Upper lobe of left lung (tissue), 6 donors: ENCODE measurements around the gene SLC9A5. TPM values are rescaled to one million over a fixed set of nuclear protein-coding genes. Genes with fewer than 3 reads are reported as not detected.

Experiments used
- ATAC-seq, 2 donors: fragments of 200-7000 bp; cut with Tn5 transposase; one replicate each; pipeline ENCODE4 v1.9.1; 2022; ENCODE audit warnings: mild to moderate bottlenecking in 2 of 2, moderate library complexity in 2 of 2; ENCODE audit not compliant: low FRiP score in 2 of 2
- DNase-seq, 2 donors: peaks; one replicate each; pipeline ENCODE4 v3.0.0-alpha.2; 2019 to 2020
- H3K27ac ChIP-seq, 4 donors: fragments of 200-600 bp; sonication (generic); one replicate each; pipeline ENCODE4 v1.5.1; 2016 to 2019
- H3K27me3 ChIP-seq, 4 donors: fragments of 200-600 bp; sonication (generic); one replicate each; pipeline ENCODE4 v1.5.1; 2017 to 2019
- H3K36me3 ChIP-seq, 4 donors: fragments of 200-600 bp; sonication (generic); one replicate each; pipeline ENCODE4 v1.5.1; 2016 to 2019
- H3K4me1 ChIP-seq, 4 donors: fragments of 200-600 bp; sonication (generic); one replicate each; pipeline ENCODE4 v1.5.1; 2018 to 2019
- H3K4me3 ChIP-seq, 4 donors: fragments of 200-600 bp; sonication (generic); one replicate each; pipeline ENCODE4 v1.5.1; 2017 to 2019; ENCODE audit warnings: mild to moderate bottlenecking in 2 of 4, moderate library complexity in 1 of 4
- H3K9me3 ChIP-seq, 4 donors: fragments of 200-600 bp; sonication (generic); one replicate each; pipeline ENCODE4 v1.5.1; 2018 to 2019
- EP300 ChIP-seq, 4 donors: sonication (generic); formaldehyde crosslinking; IDR thresholded peaks; one replicate each; pipeline ENCODE4 v1.5.1; 2017; ENCODE audit warnings: antibody characterized with exemption in 4 of 4, control low read depth in 2 of 4
- POLR2A ChIP-seq, 4 donors: fragments of 450-650 bp; IDR thresholded peaks; one replicate each; pipeline ENCODE4 v1.5.1; 2016 to 2017; ENCODE audit warnings: antibody characterized with exemption in 4 of 4, mild to moderate bottlenecking in 2 of 4
- POLR2AphosphoS5 ChIP-seq, 2 donors: sonication (generic); formaldehyde crosslinking; IDR thresholded peaks; one replicate each; pipeline ENCODE4 v1.5.1; 2017; ENCODE audit warnings: antibody characterized with exemption in 2 of 2
- WGBS, 2 donors: methylation state at CpG; one replicate each; pipeline ENCODE4 v1.1.5; 2017 to 2018; 5-methylcytosine and 5-hydroxymethylcytosine counted together
- total RNA-seq, 6 donors: library from RNA; depleted of rRNA in 4 of 6; stranded (reverse); fragments of >200 nt in 4 of 6; gene quantifications; one replicate each; pipeline versions ENCODE4 v1.1.0 to v1.2.1, GENCODE V29; 2016 to 2021
- TF ChIP-seq, protein P1 (sequence below), 6 experiments: fragments of 450-650 bp in 4 of 6; fragments of 200-600 bp in 2 of 6; sonication (generic) in 2 of 6; IDR thresholded peaks; one replicate each; pipeline ENCODE4 v1.5.1; 2016 to 2019; ENCODE audit warnings: antibody characterized with exemption in 6 of 6
- donor health status: DM: no; HTN: no; CAD: no; lungs with moderate emphysema.
- donor health status: DM: no; HTN: yes; CAD: no; lungs with severe emphysema.

Gene SLC9A5
- total RNA-seq, 6 donors from 2014 or later = 0.76 to 28.3 (median 4.1) TPM

DNA sequence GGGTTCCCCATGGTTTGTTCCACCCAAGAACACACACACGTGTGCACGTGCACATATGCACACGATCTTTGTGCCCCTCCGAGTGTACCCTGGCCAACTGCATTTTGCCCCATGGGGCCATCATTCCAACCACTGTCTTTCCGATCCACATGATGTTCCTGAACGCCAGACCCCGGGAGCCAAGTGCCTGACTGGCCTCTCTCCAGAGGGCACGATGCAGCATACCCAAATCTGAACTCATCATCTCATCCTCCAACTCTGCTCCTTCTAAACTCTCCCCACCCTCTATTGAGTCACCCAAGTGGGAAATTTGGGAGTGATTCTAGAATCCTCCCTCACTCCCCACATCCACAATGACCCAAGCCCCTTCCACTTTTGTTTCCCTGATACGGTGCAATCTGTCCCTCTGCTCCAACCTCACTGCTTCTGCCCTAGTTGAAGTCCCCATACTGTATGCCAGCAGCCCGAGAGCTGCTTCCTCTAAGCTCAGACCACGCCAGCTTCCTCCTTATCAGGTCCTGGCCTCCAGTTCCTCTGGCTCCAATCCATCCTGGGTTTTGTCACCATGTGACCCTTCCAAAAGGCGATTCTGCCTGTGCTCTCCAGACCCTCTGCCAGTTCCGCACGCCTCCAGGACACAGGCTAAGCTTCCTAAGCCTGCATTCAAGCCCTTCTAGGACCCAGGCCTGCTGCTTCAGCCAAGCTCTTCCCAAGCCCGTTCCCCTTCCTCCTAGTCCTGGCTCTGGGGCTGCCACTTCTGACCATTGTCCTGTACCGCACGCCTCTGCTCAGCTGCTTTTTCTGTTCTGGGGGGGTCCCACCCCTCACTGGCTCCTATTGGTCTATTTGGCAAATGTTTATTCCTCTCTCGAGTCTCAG lies 31.9 kb upstream of the SLC9A5 start:
- TF ChIP-seq POLR2AphosphoS5 (IDR thresholded peaks at IDR 0.05) (peak in 1 of 2 donors; percentile 35), POLR2A (IDR thresholded peaks at IDR 0.05) (peak in 1 of 4 donors; percentile 18), EP300 (IDR thresholded peaks at IDR 0.05) (no peak)
- TF ChIP-seq, protein P1, sequence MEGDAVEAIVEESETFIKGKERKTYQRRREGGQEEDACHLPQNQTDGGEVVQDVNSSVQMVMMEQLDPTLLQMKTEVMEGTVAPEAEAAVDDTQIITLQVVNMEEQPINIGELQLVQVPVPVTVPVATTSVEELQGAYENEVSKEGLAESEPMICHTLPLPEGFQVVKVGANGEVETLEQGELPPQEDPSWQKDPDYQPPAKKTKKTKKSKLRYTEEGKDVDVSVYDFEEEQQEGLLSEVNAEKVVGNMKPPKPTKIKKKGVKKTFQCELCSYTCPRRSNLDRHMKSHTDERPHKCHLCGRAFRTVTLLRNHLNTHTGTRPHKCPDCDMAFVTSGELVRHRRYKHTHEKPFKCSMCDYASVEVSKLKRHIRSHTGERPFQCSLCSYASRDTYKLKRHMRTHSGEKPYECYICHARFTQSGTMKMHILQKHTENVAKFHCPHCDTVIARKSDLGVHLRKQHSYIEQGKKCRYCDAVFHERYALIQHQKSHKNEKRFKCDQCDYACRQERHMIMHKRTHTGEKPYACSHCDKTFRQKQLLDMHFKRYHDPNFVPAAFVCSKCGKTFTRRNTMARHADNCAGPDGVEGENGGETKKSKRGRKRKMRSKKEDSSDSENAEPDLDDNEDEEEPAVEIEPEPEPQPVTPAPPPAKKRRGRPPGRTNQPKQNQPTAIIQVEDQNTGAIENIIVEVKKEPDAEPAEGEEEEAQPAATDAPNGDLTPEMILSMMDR (IDR thresholded peaks at IDR 0.05) = no peak
- 53% methylated on average over 18 of the region's 18 CpGs for WGBS, 2 donors
- peak in 1 of 2 donors; percentile 64 for DNase-seq
- Histone ChIP-seq H3K4me1 (peaks cover 23 to 34% (median 31%) of the 10 kb centered on the region in 4 donors), H3K4me3 (no peak overlapping the region), H3K9me3 (no peaks in the 10 kb centered on the region), H3K27ac (peak overlapping the region; percentile 32 to 67 (median 41)), H3K27me3 (no peaks in the 10 kb centered on the region), H3K36me3 (no peaks in the 10 kb centered on the region)
- peak; percentile 71 to 76 for ATAC-seq

DNA sequence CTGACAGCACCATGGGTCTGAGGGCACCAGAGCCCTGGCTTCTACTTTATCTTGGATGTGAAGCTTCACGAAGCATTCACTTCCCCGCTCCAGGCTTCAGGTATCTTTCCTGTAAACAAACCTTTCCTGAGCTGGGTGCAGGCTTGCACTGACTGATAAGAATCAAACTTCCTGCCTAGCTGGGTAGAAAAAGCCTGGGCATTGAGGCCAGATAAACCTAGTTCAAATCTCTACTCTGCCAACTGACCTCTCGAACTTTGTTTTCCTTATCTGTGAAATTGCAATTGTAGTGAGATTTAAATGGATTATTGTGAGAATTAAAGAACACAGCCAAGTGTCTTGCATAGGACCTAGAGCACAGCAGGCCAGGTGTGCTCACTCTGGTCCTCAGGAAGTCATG lies 24.8 kb upstream of the SLC9A5 start:
- Histone ChIP-seq H3K27ac (peak overlapping the region in 2 of 4 donors; percentile 53 to 64), H3K4me1 (peaks cover 17 to 40% (median 29%) of the 10 kb centered on the region in 4 donors), H3K36me3 (peaks cover 7 to 11% (median 9%) of the 10 kb centered on the region in 4 donors), H3K27me3 (no peaks in the 10 kb centered on the region), H3K4me3 (no peak overlapping the region), H3K9me3 (no peaks in the 10 kb centered on the region)
- no peak for TF ChIP-seq POLR2A (IDR thresholded peaks at IDR 0.05)
- TF ChIP-seq, protein P1 (IDR thresholded peaks at IDR 0.05) = no peak
- no peak for TF ChIP-seq POLR2AphosphoS5 (IDR thresholded peaks at IDR 0.05)
- no peak for TF ChIP-seq EP300 (IDR thresholded peaks at IDR 0.05)
- ATAC-seq = no peak
- DNase-seq = no peak
- WGBS, 2 donors = 44 to 53% methylated on average over 1 to 3 of the region's 3 CpGs

DNA sequence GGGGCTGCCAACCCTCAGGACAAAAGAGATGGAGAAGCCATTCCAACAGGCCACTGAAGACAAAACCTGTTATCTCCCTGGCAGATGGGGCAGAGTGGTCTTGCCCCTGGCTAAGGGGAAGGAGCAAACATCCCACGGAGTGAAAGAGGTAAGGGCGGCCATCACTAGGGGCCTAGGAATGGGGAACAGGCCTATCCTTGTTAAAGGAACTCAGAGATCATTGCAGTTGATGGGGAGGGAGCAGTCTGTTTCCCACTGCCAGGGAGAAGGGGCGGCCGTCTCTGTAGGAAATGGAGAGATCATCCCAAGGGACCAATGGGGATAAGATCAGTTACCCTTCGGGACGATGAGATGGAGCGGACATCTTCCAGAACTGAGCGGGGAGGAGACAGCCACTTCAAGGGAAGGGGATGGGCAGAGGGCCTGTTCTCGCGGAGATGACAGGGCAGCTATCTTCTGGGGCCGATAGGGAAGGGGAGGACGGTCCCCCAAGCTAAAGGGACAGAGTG lies 22.4 kb upstream of the SLC9A5 start:
- DNase-seq (no peak), ATAC-seq (peak in 1 of 2 donors; percentile 1)
- peaks cover 17 to 40% (median 29%) of the 10 kb centered on the region in 4 donors for H3K4me1 ChIP-seq
- no peaks in the 10 kb centered on the region for H3K9me3 ChIP-seq
- 12 to 16% methylated on average over 11 to 12 of the region's 12 CpGs for WGBS, 2 donors
- TF ChIP-seq EP300 (IDR thresholded peaks at IDR 0.05) (no peak), POLR2AphosphoS5 (IDR thresholded peaks at IDR 0.05) (no peak), POLR2A (IDR thresholded peaks at IDR 0.05) (no peak)
- TF ChIP-seq, protein P1 (IDR thresholded peaks at IDR 0.05) = no peak
- peaks cover 29 to 34% (median 33%) of the 10 kb centered on the region in 4 donors for H3K36me3 ChIP-seq
- H3K27me3 ChIP-seq = no peaks in the 10 kb centered on the region
- H3K4me3 ChIP-seq = peak overlapping the region; percentile 38 to 99 (median 90)
- peak overlapping the region; percentile 81 to 91 (median 88) for H3K27ac ChIP-seq

DNA sequence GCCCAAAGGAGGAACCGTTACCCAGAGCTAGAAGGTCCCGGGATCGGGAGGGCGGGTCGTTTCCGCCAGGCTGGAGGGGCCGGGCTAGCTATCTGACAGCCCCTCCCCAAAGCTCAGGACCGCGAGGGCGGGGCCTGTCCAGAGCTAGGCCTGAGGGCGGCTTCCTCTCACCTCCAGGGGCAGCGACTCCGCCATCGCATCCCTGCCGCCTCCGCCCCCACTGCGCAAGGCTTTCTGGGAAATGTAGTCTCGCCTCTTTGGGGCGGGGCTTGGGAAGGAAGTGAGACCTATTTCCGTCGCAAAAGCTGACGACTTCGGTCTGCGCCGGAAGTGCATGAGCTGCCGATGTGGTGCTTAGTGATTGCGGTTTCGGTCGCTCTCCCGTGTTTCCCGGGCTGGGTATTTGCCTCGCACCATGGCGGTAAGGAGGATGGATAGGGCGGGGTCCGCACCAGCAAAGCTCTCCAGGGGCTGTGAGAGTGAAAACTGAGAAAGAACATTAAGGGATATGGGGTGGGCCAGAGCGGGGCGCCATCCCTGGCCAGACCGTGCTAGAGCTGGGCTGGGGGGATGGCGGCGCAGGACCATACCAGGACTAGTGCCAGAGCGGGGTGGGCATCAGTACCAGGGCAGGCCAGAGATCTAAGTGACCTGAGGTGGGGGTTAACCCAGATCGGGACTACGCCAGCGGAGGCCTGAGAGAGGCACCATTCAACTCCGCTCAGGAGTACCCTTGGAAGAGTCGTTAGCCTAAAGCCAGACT lies 21.8 kb upstream of the SLC9A5 start, which contains the start of gene TMEM208:
Gene TMEM208, plus strand, starts transcription at position 327 of the 763 bp plus-strand sequence. Its CDS starts 89 bp downstream, at position 416.
- peak; percentile 95 to 98 for DNase-seq

More for the DNA sequence above, 21.8 kb upstream of the SLC9A5 start, which contains the start of gene TMEM208:
- peak within 1 kb of the TSS; percentile 78 to 99 (median 90) for H3K4me3 ChIP-seq
- 0 to 1% methylated on average over 25 to 41 of the region's 46 CpGs for WGBS, 2 donors
- peaks cover 35 to 41% (median 39%) of the 10 kb centered on the region in 4 donors for H3K36me3 ChIP-seq
- H3K27ac ChIP-seq = peak within 1 kb of the TSS; percentile 81 to 91 (median 88)
- peak; percentile 97 to 98 for ATAC-seq
- H3K4me1 ChIP-seq = peaks cover 17 to 40% (median 29%) of the 10 kb centered on the region in 4 donors
- TF ChIP-seq POLR2A (IDR thresholded peaks at IDR 0.05) = peak in 2 of 4 donors; percentile 67 to 83
- TF ChIP-seq POLR2AphosphoS5 (IDR thresholded peaks at IDR 0.05) = peak; percentile 99
- TF ChIP-seq EP300 (IDR thresholded peaks at IDR 0.05) = peak in 1 of 4 donors; percentile 72
- TF ChIP-seq, protein P1 (IDR thresholded peaks at IDR 0.05) = peak in 5 of 6 experiments; percentile 18 to 57 (median 54)
- no peaks in the 10 kb centered on the region for H3K27me3 ChIP-seq
- no peaks in the 10 kb centered on the region for H3K9me3 ChIP-seq
